GM18519 (cell line): ENCODE measurements around the gene PLXNA1.

ENCODE experiments used
- ATAC-seq: cut with Tn5 transposase; IDR thresholded peaks from one replicate; pipeline ENCODE4 v1.9.1; 2021; ENCODE audit warnings: mild to moderate bottlenecking, moderate library complexity; ENCODE audit not compliant: unreplicated experiment, low FRiP score

Gene PLXNA1

DNA sequence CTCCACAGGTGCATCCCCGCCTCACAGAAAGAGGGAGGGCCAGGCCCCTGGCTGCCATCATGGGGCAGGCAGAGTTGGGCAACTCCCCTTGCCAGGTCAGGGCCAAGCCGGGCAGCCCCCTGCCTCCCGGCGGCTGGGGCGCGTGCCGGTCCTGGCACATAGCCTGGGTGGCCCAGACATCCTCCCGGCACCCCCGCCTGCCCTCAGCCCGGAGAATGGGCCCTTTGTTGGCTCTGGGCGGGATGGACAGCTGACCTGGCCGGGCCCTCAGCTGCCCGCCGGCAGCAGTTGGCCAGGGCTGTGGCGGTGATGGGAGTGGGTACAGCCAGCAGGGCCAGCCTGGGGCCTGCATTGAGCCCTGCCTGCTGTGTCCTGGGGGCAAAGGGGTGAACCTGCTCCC, 16.5 kb downstream of the PLXNA1 start:
- ATAC-seq, result no peak

DNA sequence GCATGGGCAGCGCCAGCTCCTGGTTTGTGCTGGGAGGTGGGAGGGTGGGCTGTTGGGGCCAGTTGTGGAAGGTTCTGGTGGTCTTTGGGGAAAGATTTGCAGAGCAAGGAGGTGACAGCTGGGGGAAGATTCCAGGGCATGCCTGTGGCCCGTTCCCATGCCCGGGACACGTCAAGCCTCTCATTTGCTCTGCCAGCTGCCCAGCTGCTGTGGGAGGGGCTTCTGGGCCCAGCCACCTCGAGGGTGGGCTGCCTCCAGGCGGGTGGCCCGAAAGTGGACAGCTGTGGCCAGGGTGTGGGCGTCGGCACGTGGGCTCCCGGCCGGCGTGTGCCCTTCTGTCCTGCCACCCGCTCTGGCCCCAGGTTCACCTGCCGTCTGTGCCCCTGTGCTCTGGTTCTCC, 17.2 kb downstream of the PLXNA1 start:
- ATAC-seq, result no peak

DNA sequence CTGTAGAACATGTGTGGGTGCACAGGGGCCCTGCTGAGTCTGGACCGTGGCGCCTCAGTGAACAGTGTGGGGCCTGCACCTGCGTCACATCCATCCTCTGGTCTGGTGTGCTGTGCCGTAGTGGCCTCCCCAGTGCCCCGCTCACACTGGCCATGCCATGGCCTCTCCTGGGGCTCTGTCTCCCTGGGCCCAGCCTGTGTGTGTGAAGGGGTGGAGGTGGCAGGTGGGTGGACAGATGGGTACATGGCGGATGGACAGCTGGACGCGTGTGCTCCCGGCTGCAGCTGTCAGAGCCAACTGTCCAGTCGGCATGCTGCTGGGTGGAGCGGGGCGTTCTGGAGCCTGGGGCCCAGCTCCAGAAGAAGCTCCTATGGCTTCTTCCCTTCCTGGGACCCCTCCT, 17.8 kb downstream of the PLXNA1 start:
- ATAC-seq, result no peak

DNA sequence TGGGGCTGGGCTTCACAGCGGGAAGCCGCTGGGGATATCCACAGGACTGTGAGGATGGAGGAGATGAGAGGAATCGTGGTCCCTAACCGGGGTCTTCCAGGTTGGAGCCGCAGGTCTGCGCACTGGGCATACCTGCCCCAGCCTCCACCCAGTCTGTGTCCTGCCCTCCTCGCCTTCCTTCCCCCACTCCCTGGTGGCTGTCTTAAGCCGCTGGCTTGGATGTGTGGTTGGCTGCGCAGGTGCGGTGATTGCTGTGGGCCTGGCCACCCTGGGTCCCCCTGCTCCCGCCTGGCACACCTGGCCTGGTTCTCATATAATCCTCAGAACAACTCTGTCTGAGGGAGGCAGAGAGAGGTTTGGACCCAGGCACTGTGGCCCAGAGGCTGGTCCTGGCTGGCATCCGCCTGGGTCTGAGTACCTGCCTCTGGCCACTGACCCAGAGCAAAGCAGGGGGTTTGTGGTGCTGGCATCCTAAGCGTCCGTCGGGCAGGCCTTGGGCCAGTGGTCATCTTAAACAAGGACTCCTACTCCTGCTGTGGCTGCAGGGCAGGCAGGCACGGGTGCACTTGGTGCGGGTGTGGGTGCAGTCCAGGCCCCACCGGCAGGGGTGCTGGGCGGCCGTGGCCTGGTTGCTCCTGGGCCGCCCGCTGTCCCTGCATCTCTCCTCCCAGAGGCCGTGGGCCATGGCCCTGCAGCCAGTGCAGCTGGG, 18.7 kb downstream of the PLXNA1 start:
- no peak for ATAC-seq

DNA sequence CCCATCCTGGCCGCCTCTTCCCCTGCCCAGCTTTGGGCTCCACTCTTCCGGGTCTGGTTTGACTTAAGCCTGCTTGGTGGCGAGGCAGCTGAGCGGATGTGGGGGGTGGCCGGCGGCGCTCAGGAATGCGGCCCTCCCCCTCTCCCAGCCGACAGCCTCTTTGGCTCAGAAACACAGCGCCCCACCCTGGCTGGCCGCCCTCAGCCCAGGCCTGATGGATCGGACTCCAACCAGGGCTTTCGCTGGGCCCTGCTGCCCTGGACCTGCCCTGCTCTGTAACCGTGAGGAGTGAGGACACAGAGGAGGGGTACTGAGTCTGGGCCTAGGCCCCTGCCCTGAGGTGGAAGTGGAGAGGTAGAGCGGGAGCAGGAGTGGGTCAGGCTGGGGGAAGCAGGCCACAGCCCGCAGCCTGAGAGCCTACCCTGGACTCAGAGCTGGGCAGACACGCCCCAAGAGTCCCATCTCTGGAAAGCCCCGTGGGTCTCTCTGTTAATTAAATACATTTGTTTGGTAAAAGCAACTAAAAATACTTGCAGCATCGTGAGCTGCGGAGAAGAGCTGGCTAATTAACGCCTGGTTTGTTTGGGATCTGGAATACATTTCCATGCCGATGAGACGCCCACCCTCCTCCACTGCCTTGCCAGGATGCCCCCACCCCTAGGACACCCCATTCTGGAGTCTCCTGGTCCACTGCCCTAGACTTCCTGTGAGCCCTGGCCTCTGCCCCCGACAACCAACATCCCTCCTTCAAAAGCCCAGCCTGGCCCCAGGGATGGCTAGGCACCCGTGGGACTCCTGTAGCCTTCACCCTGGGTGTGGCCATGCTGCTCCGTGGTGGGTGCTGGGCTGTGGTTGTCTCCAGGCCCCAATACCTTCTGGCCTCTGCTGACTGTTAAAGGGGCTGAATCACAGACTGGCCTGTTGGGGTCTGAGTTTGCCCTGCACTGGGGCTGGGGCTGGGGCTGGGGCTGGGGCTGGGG, 19.6 kb downstream of the PLXNA1 start:
- no peak for ATAC-seq

DNA sequence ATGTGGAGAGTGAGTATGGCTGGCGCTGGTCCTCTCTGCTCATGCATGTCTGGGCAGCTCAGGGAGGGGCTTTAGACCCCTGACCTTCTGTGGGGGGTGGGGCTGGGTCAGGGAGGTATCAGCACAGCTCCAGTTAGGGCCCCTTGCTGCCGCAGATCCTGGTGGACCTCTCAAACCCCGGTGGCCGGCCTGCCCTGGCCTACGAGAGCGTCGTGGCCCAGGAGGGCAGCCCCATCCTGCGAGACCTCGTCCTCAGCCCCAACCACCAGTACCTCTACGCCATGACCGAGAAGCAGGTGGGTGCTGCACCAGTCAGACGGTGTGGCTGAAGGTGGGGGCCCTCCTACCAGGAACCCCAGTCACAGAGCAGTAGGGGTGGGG, 20.2 kb downstream of the PLXNA1 start:
- no peak for ATAC-seq

DNA sequence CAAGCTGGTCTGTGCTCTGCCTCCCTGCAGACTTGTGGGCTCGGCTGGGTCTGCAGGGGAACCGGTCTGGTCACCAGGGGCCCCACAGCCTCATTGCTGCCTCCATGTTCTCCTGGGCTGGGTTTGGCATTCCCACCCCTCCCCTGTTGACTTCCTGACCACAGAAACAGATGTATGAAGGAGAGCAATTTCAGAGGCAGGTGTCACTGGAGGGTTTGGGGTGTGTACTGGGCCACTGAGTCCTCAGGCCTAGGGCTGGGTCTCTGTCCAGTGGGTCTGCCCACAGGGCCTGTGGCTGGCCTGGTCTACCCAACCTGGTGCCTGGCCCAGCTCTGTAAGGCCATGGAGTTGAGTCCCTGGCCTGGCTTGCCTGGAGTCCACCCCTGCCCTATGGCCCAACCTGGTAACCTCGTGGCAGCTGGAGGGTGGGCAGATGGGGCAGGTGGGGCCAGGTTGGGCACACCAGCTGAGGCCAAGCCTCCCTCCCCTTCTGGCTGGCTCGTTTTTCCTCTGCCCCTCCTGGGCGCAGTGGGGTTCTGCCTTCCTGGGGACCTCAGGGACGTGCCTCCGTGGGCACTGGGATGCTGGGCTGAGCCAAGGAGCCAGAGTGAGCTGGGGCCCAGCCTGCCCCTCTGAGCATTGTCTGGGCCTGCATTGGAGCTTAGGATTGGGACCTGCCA, 20.8 kb downstream of the PLXNA1 start:
- no peak for ATAC-seq

DNA sequence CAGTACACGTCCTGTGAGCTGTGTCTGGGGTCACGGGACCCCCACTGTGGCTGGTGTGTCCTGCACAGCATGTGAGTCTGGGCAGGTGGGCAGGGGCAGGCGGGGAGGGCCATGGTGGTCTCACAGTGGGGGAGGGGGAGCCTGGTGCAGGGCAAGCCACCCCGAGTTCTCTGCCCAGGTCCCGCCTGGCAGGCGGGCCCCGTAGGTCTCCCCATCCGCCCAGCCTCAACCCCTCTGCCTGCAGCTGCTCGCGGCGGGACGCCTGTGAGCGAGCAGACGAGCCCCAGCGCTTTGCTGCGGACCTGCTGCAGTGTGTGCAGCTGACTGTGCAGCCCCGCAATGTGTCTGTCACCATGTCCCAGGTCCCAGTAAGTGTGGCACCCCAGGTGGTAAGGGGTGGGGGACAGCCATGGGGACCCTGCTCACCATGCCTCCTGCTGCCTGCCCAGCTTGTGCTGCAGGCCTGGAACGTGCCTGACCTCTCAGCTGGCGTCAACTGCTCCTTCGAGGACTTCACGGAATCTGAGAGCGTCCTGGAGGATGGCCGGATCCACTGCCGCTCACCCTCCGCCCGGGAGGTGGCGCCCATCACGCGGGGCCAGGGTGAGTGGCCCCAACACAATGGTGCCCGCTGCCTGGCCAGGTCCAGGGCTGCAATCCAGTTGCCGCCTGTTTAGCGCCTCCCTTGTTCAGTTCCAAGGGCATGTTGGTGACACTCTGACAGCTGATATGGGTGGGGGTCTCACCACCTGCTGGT, 21.9 kb downstream of the PLXNA1 start:
- ATAC-seq, result no peak

DNA sequence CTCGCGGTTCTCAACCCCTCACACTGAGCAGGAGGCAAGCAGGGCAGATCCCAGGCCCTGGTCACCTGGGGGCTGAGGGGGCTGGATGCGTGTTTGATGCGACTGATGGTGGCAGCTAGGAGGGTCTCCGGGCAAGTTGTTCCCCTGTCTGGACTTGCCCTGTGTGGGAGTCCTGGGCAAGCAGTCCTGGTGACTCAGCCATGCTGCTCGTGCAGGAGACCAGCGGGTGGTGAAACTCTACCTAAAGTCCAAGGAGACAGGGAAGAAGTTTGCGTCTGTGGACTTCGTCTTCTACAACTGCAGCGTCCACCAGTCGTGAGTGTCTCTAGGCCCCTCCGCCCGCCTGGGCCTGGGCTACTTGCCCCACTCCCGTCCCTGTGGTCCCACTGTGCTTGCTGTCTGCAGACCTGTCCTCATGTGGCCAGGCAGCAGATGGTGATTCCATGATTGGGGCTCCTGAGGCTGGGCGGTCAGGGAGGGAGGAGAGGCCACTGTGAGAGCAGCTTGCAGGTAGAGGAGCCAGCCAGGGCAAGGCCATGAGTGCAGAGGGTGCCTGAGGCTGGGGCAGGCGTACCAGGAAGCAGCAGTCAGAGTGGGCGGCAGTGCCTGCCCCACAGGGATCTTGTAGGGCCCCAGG, 23.1 kb downstream of the PLXNA1 start:
- no peak for ATAC-seq

DNA sequence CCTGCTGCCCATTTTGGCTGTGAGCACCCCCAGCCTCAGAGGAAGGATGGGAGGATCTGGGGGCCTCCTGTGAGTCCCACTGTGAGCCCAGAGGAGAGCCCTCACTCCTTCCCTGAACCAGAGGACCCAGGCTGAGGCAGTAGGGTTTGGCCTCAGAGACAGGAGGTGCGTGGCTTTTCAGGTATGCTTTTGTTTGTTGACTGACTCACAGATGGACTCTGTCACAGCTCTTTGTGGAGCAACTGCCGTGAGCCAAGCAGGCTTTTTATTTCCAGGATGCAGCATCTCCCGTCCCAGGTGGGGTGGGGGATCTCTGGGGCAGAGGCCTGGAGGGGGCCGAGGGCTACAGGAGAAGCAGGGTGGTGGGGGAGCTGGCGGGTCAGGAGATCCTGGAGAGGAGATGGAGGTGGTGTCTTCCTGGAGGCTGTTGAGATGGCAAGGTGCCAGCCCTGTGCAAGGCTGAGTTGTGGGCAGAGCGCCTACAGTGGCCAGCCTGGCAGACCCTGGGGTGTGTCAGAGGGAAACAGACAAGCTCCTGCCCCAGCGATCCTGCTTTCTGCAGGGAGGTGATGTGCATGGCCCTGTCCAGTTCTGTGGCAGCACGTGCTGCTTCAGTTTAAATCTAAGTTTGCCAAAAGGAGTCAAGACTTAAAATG, 24.0 kb downstream of the PLXNA1 start:
- ATAC-seq, result no peak

DNA sequence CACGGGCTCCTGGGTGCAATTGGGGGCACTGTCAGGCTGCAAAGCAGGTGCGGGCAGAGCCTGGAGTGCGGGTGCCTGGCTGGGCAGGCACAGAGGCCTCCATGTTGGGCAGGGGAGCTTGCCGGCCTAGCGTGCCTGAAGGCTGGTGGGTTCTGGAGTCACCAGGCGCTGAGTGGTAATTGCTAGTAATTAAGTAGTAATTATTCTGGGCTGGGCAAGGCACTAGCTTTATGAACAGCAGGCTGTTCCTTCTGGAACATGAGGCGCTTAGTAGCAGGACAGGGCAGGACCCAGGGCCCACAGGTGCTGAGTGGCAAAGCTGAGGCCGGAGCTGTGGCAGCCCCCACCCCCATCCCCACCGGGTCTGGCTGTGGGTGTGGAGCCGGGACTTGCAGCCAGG, 25.3 kb downstream of the PLXNA1 start:
- no peak for ATAC-seq

DNA sequence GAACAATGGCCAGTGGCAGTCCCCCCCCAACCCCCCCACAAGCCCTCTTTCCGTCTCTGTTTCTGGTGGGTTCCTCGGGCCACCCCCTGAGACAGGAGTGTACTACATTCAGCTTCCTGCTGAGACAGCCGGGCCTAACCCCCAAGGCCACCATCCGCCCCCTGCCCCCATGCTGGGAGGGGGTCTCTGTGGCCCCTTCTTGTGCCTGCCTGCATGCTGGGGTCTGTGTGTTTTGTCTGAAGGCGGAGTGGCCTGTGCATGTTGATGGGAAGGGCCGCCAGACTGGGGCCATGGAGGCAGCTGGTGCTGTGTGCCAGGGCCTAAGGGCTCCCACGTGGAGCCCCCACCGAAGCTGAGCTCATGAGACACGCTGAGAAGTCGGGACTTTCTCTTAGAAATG, 26.6 kb downstream of the PLXNA1 start:
- no peak for ATAC-seq

DNA sequence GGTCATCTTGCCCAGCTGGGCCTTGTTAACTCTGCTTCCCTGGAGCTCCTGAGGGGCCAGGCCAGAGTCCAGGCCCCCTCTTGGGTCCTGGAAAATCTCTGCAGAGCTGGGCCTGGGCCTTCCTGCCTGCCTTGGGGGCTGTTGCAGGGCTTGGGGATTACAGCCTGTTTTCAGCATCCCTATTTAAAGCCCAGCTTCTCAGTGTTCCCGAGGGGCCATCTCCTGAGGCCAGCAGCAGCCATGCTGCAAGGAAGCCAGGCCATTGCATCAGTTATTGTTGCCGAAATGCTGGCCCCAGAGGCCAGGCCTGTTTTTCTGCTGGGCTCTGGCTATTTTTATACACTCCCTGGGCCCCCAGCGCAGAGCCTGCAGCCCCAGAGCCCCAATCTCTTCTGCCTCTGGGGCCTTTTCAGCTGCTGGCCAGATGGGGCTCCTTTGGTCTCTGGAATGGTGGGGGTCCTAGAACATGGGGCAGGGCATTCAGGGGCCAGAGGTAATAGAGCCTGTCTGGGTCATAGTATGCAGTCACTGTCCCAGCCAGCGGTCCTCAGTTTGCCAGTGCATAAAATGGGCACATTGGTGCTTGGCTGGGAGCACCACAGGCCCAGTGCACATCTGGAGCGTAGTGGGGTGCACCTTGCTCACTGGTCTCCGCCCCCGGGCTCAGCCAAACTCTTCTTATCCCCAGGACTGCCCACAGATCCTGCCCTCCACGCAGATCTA, 28.5 kb downstream of the PLXNA1 start:
- ATAC-seq, result no peak

DNA sequence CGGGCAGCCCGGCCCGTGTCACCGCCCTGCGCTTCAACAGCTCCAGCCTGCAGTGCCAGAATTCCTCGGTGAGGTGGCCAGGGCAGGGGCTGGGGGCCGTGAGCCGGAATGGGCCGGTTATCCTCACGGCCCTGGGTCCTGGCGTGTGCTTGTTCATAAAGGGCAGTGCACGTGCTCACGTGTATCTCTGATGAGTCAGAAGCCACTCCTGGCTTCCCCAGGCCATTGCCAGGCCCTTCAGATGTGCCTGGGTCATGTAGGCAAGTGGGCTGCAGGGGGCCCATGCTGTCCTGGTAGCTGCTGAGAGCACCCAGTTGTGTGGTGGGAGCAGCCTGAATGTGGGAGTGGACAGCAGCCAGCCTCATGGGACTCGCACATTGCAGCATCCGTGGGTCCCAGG, 29.2 kb downstream of the PLXNA1 start:
- ATAC-seq, result no peak

DNA sequence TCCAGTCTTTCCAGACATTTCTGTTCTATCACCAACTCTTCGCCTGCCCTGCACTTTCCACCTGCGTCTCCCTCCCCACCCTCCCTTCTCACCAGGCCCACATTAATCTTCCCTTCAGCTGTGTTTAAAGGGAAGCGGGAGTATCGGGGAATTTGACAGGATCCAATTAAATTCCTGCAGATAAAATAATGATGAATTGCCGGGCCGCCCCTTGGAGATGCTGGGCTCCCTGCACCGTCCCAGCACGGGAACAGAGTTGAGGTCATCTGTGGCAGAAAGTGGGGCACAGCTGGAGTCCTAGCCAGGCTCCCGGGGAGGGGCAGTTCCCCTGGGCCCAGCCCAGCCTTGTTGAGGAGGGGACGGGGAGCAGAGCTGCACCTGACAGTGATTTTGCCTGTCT, 30.3 kb downstream of the PLXNA1 start:
- no peak for ATAC-seq

DNA sequence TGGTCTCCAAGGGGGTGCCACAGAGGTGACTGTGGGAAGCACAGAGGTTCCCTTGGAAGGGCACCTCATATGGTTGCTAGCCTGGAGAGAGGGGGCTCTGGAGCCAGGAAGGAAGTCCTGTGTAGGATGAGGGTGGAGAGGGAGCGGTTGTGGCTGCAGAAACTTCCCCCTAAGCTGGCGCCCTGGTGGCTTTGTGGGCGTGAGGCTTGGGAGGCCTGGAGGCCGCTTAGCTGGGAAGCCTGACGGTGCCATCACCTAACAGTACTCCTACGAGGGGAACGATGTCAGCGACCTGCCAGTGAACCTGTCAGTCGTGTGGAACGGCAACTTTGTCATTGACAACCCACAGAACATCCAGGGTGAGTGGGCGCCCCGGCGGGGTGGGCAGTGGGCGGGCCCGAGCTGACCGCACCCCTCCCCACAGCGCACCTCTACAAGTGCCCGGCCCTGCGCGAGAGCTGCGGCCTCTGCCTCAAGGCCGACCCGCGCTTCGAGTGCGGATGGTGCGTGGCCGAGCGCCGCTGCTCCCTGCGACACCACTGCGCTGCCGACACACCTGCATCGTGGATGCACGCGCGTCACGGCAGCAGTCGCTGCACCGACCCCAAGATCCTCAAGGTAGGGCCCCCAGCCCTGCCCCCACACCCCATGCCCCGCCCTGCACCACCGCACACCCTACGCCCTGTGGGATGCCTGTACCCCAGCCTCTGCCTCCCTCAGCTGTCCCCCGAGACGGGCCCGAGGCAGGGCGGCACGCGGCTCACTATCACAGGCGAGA, 31.0 kb downstream of the PLXNA1 start:
- no peak for ATAC-seq

DNA sequence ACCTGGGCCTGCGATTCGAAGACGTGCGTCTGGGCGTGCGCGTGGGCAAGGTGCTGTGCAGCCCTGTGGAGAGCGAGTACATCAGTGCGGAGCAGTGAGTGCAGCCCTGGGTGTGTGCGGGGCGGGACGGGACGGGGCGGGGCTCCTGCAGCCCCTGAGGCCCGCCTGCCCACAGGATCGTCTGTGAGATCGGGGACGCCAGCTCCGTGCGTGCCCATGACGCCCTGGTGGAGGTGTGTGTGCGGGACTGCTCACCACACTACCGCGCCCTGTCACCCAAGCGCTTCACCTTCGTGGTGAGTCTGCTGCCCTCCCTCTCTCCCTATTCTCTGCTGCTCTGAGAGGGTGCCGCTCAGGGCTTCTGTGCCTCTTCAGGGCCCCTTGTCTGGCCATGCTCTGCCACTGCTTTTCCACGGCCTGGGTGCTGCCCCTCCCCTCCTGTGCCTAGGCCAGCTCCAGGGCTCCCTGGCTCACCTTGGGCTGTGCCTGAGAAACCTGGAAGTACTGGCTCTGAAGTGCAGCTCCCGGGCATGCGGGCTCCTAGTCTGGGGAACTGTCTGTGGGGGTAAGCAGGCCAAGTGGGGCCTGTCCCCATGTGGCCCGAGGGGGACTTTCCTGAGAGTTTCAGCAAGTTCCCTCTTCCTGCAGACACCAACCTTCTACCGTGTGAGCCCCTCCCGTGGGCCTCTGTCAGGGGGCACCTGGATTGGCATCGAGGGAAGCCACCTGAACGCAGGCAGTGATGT, 31.8 kb downstream of the PLXNA1 start:
- peak; percentile 13 for ATAC-seq
